PC-9 (cell line): ENCODE results near the gene PCDHGB2. TPM values are rescaled to one million over a fixed set of nuclear protein-coding genes. Genes with fewer than 3 reads are reported as not detected.

Experiments
- BruUV-seq: library from RNA; stranded (reverse); fragments of 400-500 nt; replicated peaks from 2 replicates; lab custom pipeline; 2021; lab: Mats Ljungman, UMichigan
- CTCF ChIA-PET: fragments of 300-600 bp; sonication (Branson Sonifier 250); formaldehyde crosslinking; loops from one replicate; lab custom pipeline; 2022; ENCODE audit warnings: antibody characterized with exemption; lab: Charles Lee
- POLR2A ChIA-PET: fragments of 300-600 bp; sonication (Branson Sonifier 250); formaldehyde crosslinking; loops from one replicate; lab custom pipeline; 2022; ENCODE audit warnings: antibody characterized with exemption; ENCODE audit not compliant: unreplicated experiment; lab: Charles Lee
- DNase-seq, 2 experiments: peaks; one replicate each; pipeline versions ENCODE4 v3.0.0 to v3.0.0-alpha.2; 2015 to 2022; ENCODE audit warnings: mixed read lengths in 1 of 2
- H2AFZ ChIP-seq: fragments of 200-600 bp; sonication (generic); 2 replicates; pipeline ENCODE4 v1.8.1; 2017; ENCODE audit warnings: antibody characterized with exemption
- H3F3A ChIP-seq: fragments of 200-600 bp; sonication (generic); 2 replicates; pipeline ENCODE4 v1.8.1; 2017; ENCODE audit warnings: antibody characterized with exemption, mild to moderate bottlenecking, low read depth; ENCODE audit not compliant: insufficient read depth
- H3K27ac ChIP-seq: fragments of 200-600 bp; sonication (generic); 2 replicates; pipeline ENCODE4 v1.6.1; 2016; ENCODE audit warnings: mixed run types
- H3K27me3 ChIP-seq: fragments of 200-600 bp; sonication (generic); 2 replicates; pipeline ENCODE4 v1.6.1; 2016; ENCODE audit warnings: low read depth, mixed run types; ENCODE audit not compliant: insufficient read depth
- H3K36me3 ChIP-seq: fragments of 200-600 bp; sonication (generic); 2 replicates; pipeline ENCODE4 v1.6.1; 2016; ENCODE audit warnings: low read depth, mixed run types
- H3K4me1 ChIP-seq: fragments of 200-600 bp; sonication (generic); replicated peaks from 2 replicates; pipeline ENCODE4 v1.6.1; 2016; ENCODE audit warnings: mixed run types; ENCODE audit not compliant: insufficient read depth
- H3K4me2 ChIP-seq: fragments of 200-600 bp; sonication (generic); 2 replicates; pipeline ENCODE4 v1.6.1; 2017; ENCODE audit warnings: mixed run types
- H3K4me3 ChIP-seq: fragments of 200-600 bp; sonication (generic); 2 replicates; pipeline ENCODE4 v1.6.1; 2016; ENCODE audit warnings: mixed run types
- H3K79me2 ChIP-seq: fragments of 200-600 bp; sonication (generic); 2 replicates; pipeline ENCODE4 v1.6.1; 2017; ENCODE audit warnings: low read depth, mixed run types
- H3K9me2 ChIP-seq: fragments of 200-600 bp; sonication (generic); 2 replicates; pipeline ENCODE4 v1.8.1; 2017; ENCODE audit warnings: mild to moderate bottlenecking; ENCODE audit not compliant: insufficient read depth
- H3K9me3 ChIP-seq: fragments of 200-600 bp; sonication (generic); 2 replicates; pipeline ENCODE4 v1.8.1; 2016; ENCODE audit warnings: low read depth; ENCODE audit not compliant: insufficient read depth
- H4K20me1 ChIP-seq: fragments of 200-600 bp; sonication (generic); 2 replicates; pipeline ENCODE4 v1.8.1; 2017; ENCODE audit not compliant: insufficient read depth
- CTCF ChIP-seq: fragments of 200-600 bp; sonication (generic); conservative IDR thresholded peaks from 2 replicates; pipeline ENCODE4 v1.6.1; 2017; ENCODE audit warnings: mixed run types, antibody characterized with exemption, mild to moderate bottlenecking, moderate library complexity
- EZH2 ChIP-seq: fragments of 200-600 bp; sonication (generic); IDR thresholded peaks from 2 replicates; pipeline ENCODE4 v1.8.0; 2017; ENCODE audit warnings: antibody characterized with exemption, low read depth
- intact Hi-C: fragments of 100-400 bp; cut with micrococcal nuclease; formaldehyde crosslinking; loops from one replicate; pipeline ENCODE4 v1.10.0; 2022; ENCODE audit not compliant: unreplicated experiment
- total RNA-seq: library from RNA; stranded (reverse); gene quantifications from 2 replicates; pipeline ENCODE4 v1.2.3, GENCODE V29; 2021

The PCDHGB2 gene
- total RNA-seq, 1 experiment from 2014 or later, result 0.28 TPM

GRCh38 chr5:141322261-141322660 lies 37.5 kb upstream of the PCDHGB2 start:
- intact Hi-C loops, result loop anchor here (10.0 kb wide), 2 partner anchors 93 to 203 kb away; partner anchors contain the start of genes PCDHGA10 and PCDHGB7

GRCh38 chr5:141326088-141326854 lies 33.5 kb upstream of the PCDHGB2 start:
- Histone ChIP-seq H3K4me2 (peak overlapping the region; percentile 60), H3K36me3 (0 out of 2 replicates have a peak, but pooled peaks cover 4% of the 10 kb centered on the region), H3K4me1 (0 out of 2 replicates have a peak, but pooled peaks cover 2% of the 10 kb centered on the region), H3K27me3 (no peaks in the 10 kb centered on the region; the same call in 1 of the 2 replicates), H3F3A (peaks cover 7% of the 10 kb centered on the region; the same call in 1 of the 2 replicates), H2AFZ (peak overlapping the region; percentile 77), H3K79me2 (no peaks in the 10 kb centered on the region), H3K4me3 (peak overlapping the region; percentile 23; the same call in 1 of the 2 replicates), H3K9me2 (no peaks in the 10 kb centered on the region), H3K9me3 (peaks cover 19% of the 10 kb centered on the region), H4K20me1 (no peaks in the 10 kb centered on the region), H3K27ac (no peak overlapping the region)
- POLR2A ChIA-PET, result no interaction called here
- BruUV-seq, result no TSS peak
- intact Hi-C loops, result loop anchor here (5.0 to 10.0 kb wide), 3 partner anchors 89 to 236 kb away; partner anchors contain the start of genes PCDHGA10 and PCDHGB7
- TF ChIP-seq CTCF (peak; percentile 55; the same call in 1 of the 2 replicates), EZH2 (no peak)
- peak; percentile 45 to 56 for DNase-seq
- CTCF ChIA-PET, result no interaction called here

More at GRCh38 chr5:141322261-141322660, 37.5 kb upstream of the PCDHGB2 start:
- ChIA-PET POLR2A (no interaction called here), CTCF (no interaction called here)
- no peaks in the 10 kb centered on the region for H4K20me1 ChIP-seq
- peaks cover 29% of the 10 kb centered on the region for H3K36me3 ChIP-seq
- DNase-seq, result no peak
- no peak overlapping the region for H2AFZ ChIP-seq
- H3K4me2 ChIP-seq, result no peak overlapping the region
- H3K27me3 ChIP-seq, result peaks cover 6% of the 10 kb centered on the region; the same call in 1 of the 2 replicates
- H3K79me2 ChIP-seq, result peaks cover 25% of the 10 kb centered on the region
- H3F3A ChIP-seq, result peaks cover 36% of the 10 kb centered on the region
- no TSS peak for BruUV-seq
- peaks cover 52% of the 10 kb centered on the region for H3K9me3 ChIP-seq
- no peak overlapping the region for H3K4me3 ChIP-seq
- H3K27ac ChIP-seq, result no peak overlapping the region
- TF ChIP-seq CTCF (no peak), EZH2 (no peak)
- no peaks in the 10 kb centered on the region for H3K9me2 ChIP-seq
- H3K4me1 ChIP-seq, result 0 out of 2 replicates have a peak, but pooled peaks cover 5% of the 10 kb centered on the region

GRCh38 chr5:141328231-141328630 lies 31.6 kb upstream of the PCDHGB2 start:
- Histone ChIP-seq H3K27ac (no peak overlapping the region), H3K4me1 (no peaks in the 10 kb centered on the region), H3K9me3 (no peaks in the 10 kb centered on the region), H3K79me2 (no peaks in the 10 kb centered on the region), H3K4me3 (no peak overlapping the region), H3F3A (no peaks in the 10 kb centered on the region), H3K4me2 (no peak overlapping the region), H3K36me3 (no peaks in the 10 kb centered on the region), H2AFZ (no peak overlapping the region), H3K27me3 (no peaks in the 10 kb centered on the region; the same call in 1 of the 2 replicates), H4K20me1 (no peaks in the 10 kb centered on the region), H3K9me2 (no peaks in the 10 kb centered on the region)
- no peak for DNase-seq
- ChIA-PET POLR2A (no interaction called here), CTCF (no interaction called here)
- TF ChIP-seq EZH2 (no peak), CTCF (no peak)
- intact Hi-C loops, result loop anchor here (5.0 to 10.0 kb wide), 3 partner anchors 87 to 234 kb away; partner anchors contain the start of genes PCDHGA10 and PCDHGB7
- BruUV-seq, result no TSS peak
